BJ (cell line): ENCODE measurements around the gene CD209. TPM values are rescaled to one million over a fixed set of nuclear protein-coding genes. Genes with fewer than 3 reads are reported as not detected.

Source experiments
- CTCF ChIA-PET: fragments of 350-600 bp; formaldehyde crosslinking; extraction: SDS; loops from one replicate; lab custom pipeline; 2021; ENCODE audit warnings: antibody characterized with exemption, inconsistent platforms; lab: Yijun Ruan, JAX
- POLR2A ChIA-PET: fragments of 300-600 bp; sonication (Branson Sonifier 250); formaldehyde crosslinking; extraction: SDS; loops from one replicate; lab custom pipeline; 2021; ENCODE audit warnings: antibody characterized with exemption; lab: Charles Lee
- DNase-seq: peaks from one replicate; pipeline ENCODE4 v3.0.0-alpha.2; 2011; ENCODE audit warnings: low read depth
- H3K27me3 ChIP-seq: 2 replicates; pipeline ENCODE4 v1.6.0; 2011; ENCODE audit warnings: low read length; ENCODE audit not compliant: control insufficient read depth, insufficient read depth
- H3K36me3 ChIP-seq: 2 replicates; pipeline ENCODE4 v1.5.1; 2011; ENCODE audit warnings: low read length; ENCODE audit not compliant: control insufficient read depth, insufficient read depth
- H3K4me3 ChIP-seq: 2 replicates; pipeline ENCODE4 v1.5.1; 2011; ENCODE audit warnings: low read depth, mild to moderate bottlenecking, control low read depth, low read length
- CTCF ChIP-seq: IDR thresholded peaks from 2 replicates; pipeline ENCODE4 v1.5.1; 2011; ENCODE audit warnings: low read depth, mild to moderate bottlenecking, control low read depth, inconsistent platforms, low read length, moderate library complexity; ENCODE audit not compliant: insufficient read depth
- polyA plus RNA-seq: library from polyadenylated mRNA; depleted of rRNA; stranded (reverse); fragments of >200 nt; gene quantifications from 2 replicates; pipeline ENCODE4 v1.2.3, GENCODE V29; 2011

The CD209 gene
- polyA plus RNA-seq, 1 experiment, result not detected

GRCh38 chr19:7778081-7778480, 30.7 kb upstream of the CD209 start:
- ChIA-PET POLR2A (no interaction called here), CTCF (no interaction called here)

GRCh38 chr19:7775761-7776160, 28.4 kb upstream of the CD209 start:
- no peak for DNase-seq
- no peak for TF ChIP-seq CTCF
- peaks cover 2% of the 10 kb centered on the region for H3K27me3 ChIP-seq
- POLR2A ChIA-PET, result no interaction called here
- CTCF ChIA-PET, result no interaction called here
- H3K4me3 ChIP-seq, result no peak overlapping the region
- H3K36me3 ChIP-seq, result no peaks in the 10 kb centered on the region

More at GRCh38 chr19:7778081-7778480, 30.7 kb upstream of the CD209 start:
- no peak for DNase-seq
- Histone ChIP-seq H3K36me3 (no peaks in the 10 kb centered on the region), H3K4me3 (no peak overlapping the region), H3K27me3 (peaks cover 5% of the 10 kb centered on the region)
- no peak for TF ChIP-seq CTCF

GRCh38 chr19:7773841-7774240, 26.5 kb upstream of the CD209 start:
- TF ChIP-seq CTCF, result no peak
- Histone ChIP-seq H3K27me3 (peaks cover 2% of the 10 kb centered on the region), H3K36me3 (no peaks in the 10 kb centered on the region), H3K4me3 (no peak overlapping the region)
- ChIA-PET POLR2A (no interaction called here), CTCF (interaction anchor here (1.0 kb wide), 1 partner anchor 26 kb away, joined by 4 read pairs; no protein-coding TSS in a partner anchor)
- no peak for DNase-seq

GRCh38 chr19:7772752-7773291, 25.5 kb upstream of the CD209 start:
- Histone ChIP-seq H3K27me3 (peaks cover 2% of the 10 kb centered on the region; the same call in 1 of the 2 replicates), H3K4me3 (no peak overlapping the region), H3K36me3 (no peaks in the 10 kb centered on the region)
- CTCF ChIA-PET, result no interaction called here
- POLR2A ChIA-PET, result no interaction called here
- no peak for TF ChIP-seq CTCF
- DNase-seq, result no peak

- H3K4me3 ChIP-seq, result no peak overlapping the region
- DNase-seq, result no peak
- H3K36me3 ChIP-seq, result no peaks in the 10 kb centered on the region
- TF ChIP-seq CTCF, result no peak
- peaks cover 2% of the 10 kb centered on the region; the same call in 1 of the 2 replicates for H3K27me3 ChIP-seq
- ChIA-PET POLR2A (no interaction called here), CTCF (no interaction called here)
These were observed 23.7 kb upstream of the CD209 start for GRCh38 chr19:7771072-7771471.
